Measurements from ENCODE around the gene TMEM203. TPM values are rescaled to one million over a fixed set of nuclear protein-coding genes. Genes with fewer than 3 reads are reported as not detected.

The TMEM203 gene
- total RNA-seq, 4 donors from 2014 or later: 19.4 to 29.6 (median 25.4) TPM

GRCh38 chr9:137185921-137186320 is 19.5 kb downstream of the TMEM203 start:
- intact Hi-C loops (cut with DNase I): loop anchor here (10.0 kb wide), 1 partner anchor 49 kb away; the partner anchor contains the start of gene SLC34A3
- no peak overlapping the region for H3K4me3 ChIP-seq
- H3K27ac ChIP-seq: no peak overlapping the region
- H3K9me3 ChIP-seq: no peaks in the 10 kb centered on the region
- no peak for DNase-seq
- peaks cover 46 to 79% (median 47%) of the 10 kb centered on the region in 3 donors for H3K36me3 ChIP-seq
- 50 to 97% methylated on average over 2 to 10 of the region's 19 CpGs for WGBS, 2 donors
- peaks cover 40 to 56% (median 41%) of the 10 kb centered on the region in 3 donors for H3K4me1 ChIP-seq
- TF ChIP-seq CTCF (IDR thresholded peaks at IDR 0.05) (no peak), POLR2A (IDR thresholded peaks at IDR 0.05) (no peak)
- no peaks in the 10 kb centered on the region for H3K27me3 ChIP-seq

- no peaks in the 10 kb centered on the region for H3K9me3 ChIP-seq
- H3K36me3 ChIP-seq: peaks cover 47 to 79% (median 47%) of the 10 kb centered on the region in 3 donors
- TF ChIP-seq POLR2A (IDR thresholded peaks at IDR 0.05) (no peak), CTCF (IDR thresholded peaks at IDR 0.05) (no peak)
- no peak overlapping the region for H3K27ac ChIP-seq
- 90% methylated on average over 23 to 24 of the region's 48 CpGs for WGBS, 2 donors
- no peak for DNase-seq
- intact Hi-C loops (cut with DNase I): loop anchor here (10.0 kb wide), 1 partner anchor 50 kb away; the partner anchor contains the start of gene SLC34A3
- peaks cover 31 to 48% (median 32%) of the 10 kb centered on the region in 3 donors for H3K4me1 ChIP-seq
- H3K4me3 ChIP-seq: no peak overlapping the region
- no peaks in the 10 kb centered on the region for H3K27me3 ChIP-seq
Measured at GRCh38 chr9:137184881-137185660, 20.4 kb downstream of the TMEM203 start.

GRCh38 chr9:137183980-137184595 is 21.4 kb downstream of the TMEM203 start:
- WGBS, 2 donors: 91 to 93% methylated on average over 18 to 25 of the region's 27 CpGs
- Histone ChIP-seq H3K9me3 (no peaks in the 10 kb centered on the region), H3K27me3 (no peaks in the 10 kb centered on the region), H3K27ac (no peak overlapping the region), H3K4me1 (peaks cover 22 to 38% (median 23%) of the 10 kb centered on the region in 3 donors), H3K36me3 (peaks cover 53 to 85% (median 54%) of the 10 kb centered on the region in 3 donors), H3K4me3 (no peak overlapping the region)
- TF ChIP-seq CTCF (IDR thresholded peaks at IDR 0.05) (no peak), POLR2A (IDR thresholded peaks at IDR 0.05) (no peak)
- DNase-seq: no peak
- intact Hi-C loops (cut with DNase I): loop anchor here (10.0 kb wide), 1 partner anchor 51 kb away; the partner anchor contains the start of gene SLC34A3

- no peak overlapping the region for H3K27ac ChIP-seq
- intact Hi-C loops (cut with DNase I): loop anchor here (10.0 kb wide), 1 partner anchor 52 kb away; the partner anchor contains the start of gene SLC34A3
- WGBS, 2 donors: 96 to 100% methylated on average over 5 to 6 of the region's 17 CpGs
- DNase-seq: no peak
- H3K4me1 ChIP-seq: peaks cover 20 to 34% (median 21%) of the 10 kb centered on the region in 3 donors
- H3K4me3 ChIP-seq: no peak overlapping the region
- H3K36me3 ChIP-seq: peaks cover 54 to 97% (median 61%) of the 10 kb centered on the region in 3 donors
- no peak for TF ChIP-seq POLR2A (IDR thresholded peaks at IDR 0.05)
- no peak for TF ChIP-seq CTCF (IDR thresholded peaks at IDR 0.05)
- H3K27me3 ChIP-seq: no peaks in the 10 kb centered on the region
- H3K9me3 ChIP-seq: no peaks in the 10 kb centered on the region
Measured at GRCh38 chr9:137182836-137183235, 22.6 kb downstream of the TMEM203 start.

- H3K27ac ChIP-seq: no peak overlapping the region
- no peaks in the 10 kb centered on the region for H3K27me3 ChIP-seq
- no peaks in the 10 kb centered on the region for H3K9me3 ChIP-seq
- intact Hi-C loops (cut with DNase I): loop anchor here (10.0 kb wide), 1 partner anchor 53 kb away; the partner anchor contains the start of gene SLC34A3
- no peak overlapping the region for H3K4me3 ChIP-seq
- WGBS, 2 donors: 60 to 84% methylated on average over 1 to 13 of the region's 22 CpGs
- H3K36me3 ChIP-seq: peaks cover 51 to 100% (median 61%) of the 10 kb centered on the region in 3 donors
- TF ChIP-seq CTCF (IDR thresholded peaks at IDR 0.05) (no peak), POLR2A (IDR thresholded peaks at IDR 0.05) (no peak)
- DNase-seq: no peak
- peaks cover 9 to 28% (median 10%) of the 10 kb centered on the region in 3 donors for H3K4me1 ChIP-seq
Measured at GRCh38 chr9:137181680-137182079, 23.8 kb downstream of the TMEM203 start.
